IMR-90 (cell line): ENCODE measurements around the gene ZAP70. TPM values are rescaled to one million over a fixed set of nuclear protein-coding genes. Genes with fewer than 3 reads are reported as not detected.
A peak's percentile ranks its signal among the peaks of the same experiment; 100 is the strongest.

ENCODE experiments used
- ATAC-seq: fragments of 200-7000 bp; cut with Tn5 transposase; 2 replicates; pipeline ENCODE4 v1.9.1; 2020; ENCODE audit warnings: low read depth, mild to moderate bottlenecking, moderate library complexity
- BruUV-seq: library from RNA; stranded (reverse); fragments of 400-500 nt; replicated peaks from 2 replicates; lab custom pipeline; 2021; lab: Mats Ljungman, UMichigan
- CTCF ChIA-PET: fragments of 300-600 bp; formaldehyde crosslinking; extraction: SDS; loops from one replicate; lab custom pipeline; 2021; ENCODE audit warnings: antibody characterized with exemption; lab: Yijun Ruan, JAX
- POLR2A ChIA-PET: fragments of 300-600 bp; sonication (Branson Sonifier 250); formaldehyde crosslinking; loops from one replicate; lab custom pipeline; 2022; ENCODE audit warnings: antibody characterized with exemption; ENCODE audit not compliant: unreplicated experiment; lab: Charles Lee
- DNase-seq: peaks from one replicate; pipeline ENCODE4 v3.0.0; 2013
- H2AFZ ChIP-seq: replicated peaks from 2 replicates; pipeline ENCODE3; 2013; ENCODE audit warnings: low read length, mild to moderate bottlenecking; ENCODE audit not compliant: poor library complexity
- H2AK5ac ChIP-seq: 2 replicates; pipeline ENCODE4 v1.6.1; 2013; ENCODE audit warnings: low read depth, low read length, inconsistent platforms
- H2AK9ac ChIP-seq: replicated peaks from 2 replicates; pipeline ENCODE3; 2013; ENCODE audit warnings: mild to moderate bottlenecking, low read depth, low read length, moderate library complexity; ENCODE audit not compliant: poor library complexity
- H2BK120ac ChIP-seq: 2 replicates; pipeline ENCODE4 v1.6.1; 2013; ENCODE audit warnings: low read depth, low read length, inconsistent platforms
- H2BK15ac ChIP-seq: 3 replicates; pipeline ENCODE4 v1.6.1; 2013; ENCODE audit warnings: low read depth, low read length, inconsistent platforms
- H2BK20ac ChIP-seq: 2 replicates; pipeline ENCODE4 v1.6.1; 2013; ENCODE audit warnings: low read depth, mild to moderate bottlenecking, inconsistent platforms, low read length, moderate library complexity
- H2BK5ac ChIP-seq: 2 replicates; pipeline ENCODE4 v1.6.1; 2013; ENCODE audit warnings: mild to moderate bottlenecking, low read depth, low read length, inconsistent platforms; ENCODE audit not compliant: poor library complexity, severe bottlenecking
- H3K14ac ChIP-seq: replicated peaks from 2 replicates; pipeline ENCODE4 v1.6.1; 2013; ENCODE audit warnings: low read depth, low read length, inconsistent platforms
- H3K18ac ChIP-seq: 2 replicates; pipeline ENCODE4 v1.6.1; 2013; ENCODE audit warnings: low read depth, low read length, control low read depth
- H3K23ac ChIP-seq: 2 replicates; pipeline ENCODE4 v1.6.1; 2013; ENCODE audit warnings: low read depth, low read length, inconsistent platforms
- H3K27ac ChIP-seq: 2 replicates; pipeline ENCODE4 v1.5.1; 2013; ENCODE audit warnings: mild to moderate bottlenecking, control low read depth, low read length; ENCODE audit not compliant: insufficient read depth
- H3K27me3 ChIP-seq: 2 replicates; pipeline ENCODE4 v1.6.1; 2013; ENCODE audit warnings: low read length; ENCODE audit not compliant: control insufficient read depth, insufficient read depth
- H3K36me3 ChIP-seq: 2 replicates; pipeline ENCODE4 v1.6.1; 2013; ENCODE audit warnings: low read length, mixed read lengths; ENCODE audit not compliant: control insufficient read depth, insufficient read depth
- H3K4ac ChIP-seq: 2 replicates; pipeline ENCODE4 v1.6.1; 2013; ENCODE audit warnings: low read depth, low read length, inconsistent platforms
- H3K4me1 ChIP-seq: 2 replicates; pipeline ENCODE4 v1.6.1; 2013; ENCODE audit warnings: low read length, mixed read lengths; ENCODE audit not compliant: control insufficient read depth, insufficient read depth
- H3K4me2 ChIP-seq: 2 replicates; pipeline ENCODE4 v1.6.1; 2013; ENCODE audit warnings: low read depth, mild to moderate bottlenecking, control low read depth, low read length, moderate library complexity
- H3K4me3 ChIP-seq: 2 replicates; pipeline ENCODE4 v1.5.1; 2013; ENCODE audit warnings: low read depth, mild to moderate bottlenecking, control low read depth, low read length, moderate library complexity; ENCODE audit not compliant: insufficient read depth
- H3K56ac ChIP-seq: 2 replicates; pipeline ENCODE4 v1.6.1; 2013; ENCODE audit warnings: low read length, inconsistent platforms; ENCODE audit not compliant: insufficient read depth; ENCODE audit errors: extremely low read depth
- H3K79me1 ChIP-seq, 2 experiments: 2 replicates each; pipeline ENCODE4 v1.6.1; 2013; ENCODE audit warnings: low read length in 2 of 2, inconsistent platforms in 1 of 2, low read depth in 1 of 2
- H3K9ac ChIP-seq: 2 replicates; pipeline ENCODE4 v1.6.1; 2013; ENCODE audit warnings: low read depth, low read length, control low read depth
- H3K9me1 ChIP-seq: 2 replicates; pipeline ENCODE4 v1.6.1; 2013; ENCODE audit warnings: low read length, inconsistent platforms; ENCODE audit not compliant: insufficient read depth
- H3K9me3 ChIP-seq: 2 replicates; pipeline ENCODE4 v1.6.1; 2013; ENCODE audit warnings: low read length; ENCODE audit not compliant: control insufficient read depth, insufficient read depth
- H4K20me1 ChIP-seq: 2 replicates; pipeline ENCODE4 v1.6.1; 2013; ENCODE audit warnings: low read length, inconsistent platforms; ENCODE audit not compliant: insufficient read depth
- H4K5ac ChIP-seq: 2 replicates; pipeline ENCODE4 v1.6.1; 2013; ENCODE audit warnings: mild to moderate bottlenecking, low read depth, low read length, control low read depth
- H4K8ac ChIP-seq, 2 experiments: 2 replicates each; pipeline ENCODE4 v1.6.1; 2013; ENCODE audit warnings: low read depth in 2 of 2, low read length in 2 of 2, control low read depth in 1 of 2, inconsistent platforms in 1 of 2
- H4K91ac ChIP-seq: 2 replicates; pipeline ENCODE4 v1.6.1; 2013; ENCODE audit warnings: low read depth, low read length, inconsistent platforms; ENCODE audit not compliant: insufficient read depth
- BHLHE40 ChIP-seq: fragments of 150-350 bp; IDR thresholded peaks from 2 replicates; pipeline ENCODE4 v1.6.1; 2016; ENCODE audit warnings: mild to moderate bottlenecking, low read depth, low read length
- CEBPB ChIP-seq: IDR thresholded peaks from 2 replicates; pipeline ENCODE4 v1.6.1; 2012; ENCODE audit warnings: low read depth, low read length, improper control_type of control experiment
- CHD1 ChIP-seq: IDR thresholded peaks from 2 replicates; pipeline ENCODE4 v1.6.1; 2012; ENCODE audit warnings: low read depth, low read length, improper control_type of control experiment
- FOS ChIP-seq: fragments of 150-350 bp; IDR thresholded peaks from 2 replicates; pipeline ENCODE4 v1.6.1; 2016; ENCODE audit warnings: low read depth, low read length
- MAFK ChIP-seq: IDR thresholded peaks from 2 replicates; pipeline ENCODE4 v1.6.1; 2012; ENCODE audit warnings: low read depth, low read length, improper control_type of control experiment
- MAZ ChIP-seq: IDR thresholded peaks from 2 replicates; pipeline ENCODE4 v1.6.1; 2012; ENCODE audit warnings: low read depth, mild to moderate bottlenecking, low read length, improper control_type of control experiment, moderate library complexity, borderline replicate concordance
- MXI1 ChIP-seq: IDR thresholded peaks from 2 replicates; pipeline ENCODE4 v1.6.1; 2012; ENCODE audit warnings: low read depth, mild to moderate bottlenecking, low read length, moderate library complexity, borderline replicate concordance
- NFE2L2 ChIP-seq: fragments of 150-350 bp; IDR thresholded peaks from 2 replicates; pipeline ENCODE4 v1.6.1; 2016; ENCODE audit warnings: low read depth, mild to moderate bottlenecking, low read length
- RCOR1 ChIP-seq: IDR thresholded peaks from 2 replicates; pipeline ENCODE4 v1.6.1; 2012; ENCODE audit warnings: mild to moderate bottlenecking, low read length, improper control_type of control experiment; ENCODE audit not compliant: insufficient replicate concordance
- RFX5 ChIP-seq: IDR thresholded peaks from 2 replicates; pipeline ENCODE4 v1.8.0; 2012; ENCODE audit warnings: low read depth, mild to moderate bottlenecking, low read length, moderate library complexity
- SMC3 ChIP-seq: fragments of 150-350 bp; IDR thresholded peaks from 2 replicates; pipeline ENCODE4 v1.6.1; 2016; ENCODE audit warnings: low read depth, mild to moderate bottlenecking, antibody characterized with exemption, low read length, moderate library complexity
- WGBS, 2 experiments: methylation state at CpG; one replicate each; pipeline versions ENCODE4 v1.1.5 to v1.1.7; 2013; ENCODE audit warnings: missing lambda C conversion rate in 2 of 2; ENCODE audit not compliant: insufficient read length in 1 of 2; ENCODE audit errors: extremely low coverage in 2 of 2; 5-methylcytosine and 5-hydroxymethylcytosine counted together
- dilution Hi-C: fragments of 300-500 bp; cut with HindIII; formaldehyde crosslinking; loops from one replicate; pipeline ENCODE4 v1.14.3; 2018; ENCODE audit warnings: low sequenced_read_pairs; ENCODE audit not compliant: unreplicated experiment
- in situ Hi-C: fragments of 300-500 bp; cut with MboI; formaldehyde crosslinking; loops from 3 replicates; pipeline ENCODE4 v1.14.3; 2019; ENCODE audit warnings: low sequenced_read_pairs, inconsistent platforms, mixed read lengths
- intact Hi-C: fragments of 100-400 bp; cut with micrococcal nuclease; formaldehyde crosslinking; loops from 2 replicates; pipeline ENCODE4 v1.10.0; 2022
- polyA plus RNA-seq, 3 experiments: library from polyadenylated mRNA; depleted of rRNA; stranded (reverse); fragments of >200 nt; gene quantifications; 2 replicates each; pipeline ENCODE4 v1.2.3, GENCODE V29; 2012; ENCODE audit warnings: low replicate concordance in 1 of 3
- total RNA-seq: library from RNA; depleted of rRNA; stranded (reverse); fragments of >200 nt; gene quantifications from 2 replicates; pipeline ENCODE4 v1.2.3, GENCODE V29; 2012
- TF ChIP-seq, protein P1 (sequence below): fragments of 150-350 bp; IDR thresholded peaks from 2 replicates; pipeline ENCODE4 v1.6.1; 2017; ENCODE audit warnings: mild to moderate bottlenecking, antibody characterized with exemption, low read length, low read depth
- TF ChIP-seq, protein P2 (sequence below): fragments of 150-350 bp; IDR thresholded peaks from 2 replicates; pipeline ENCODE4 v1.6.1; 2016; ENCODE audit warnings: low read depth, mild to moderate bottlenecking, low read length, moderate library complexity, borderline replicate concordance

The ZAP70 gene
- total and polyA plus RNA-seq, 2 of the 4 experiments (the other 2 are of a cell fraction) = under 0.01 to 0.09 TPM

DNA sequence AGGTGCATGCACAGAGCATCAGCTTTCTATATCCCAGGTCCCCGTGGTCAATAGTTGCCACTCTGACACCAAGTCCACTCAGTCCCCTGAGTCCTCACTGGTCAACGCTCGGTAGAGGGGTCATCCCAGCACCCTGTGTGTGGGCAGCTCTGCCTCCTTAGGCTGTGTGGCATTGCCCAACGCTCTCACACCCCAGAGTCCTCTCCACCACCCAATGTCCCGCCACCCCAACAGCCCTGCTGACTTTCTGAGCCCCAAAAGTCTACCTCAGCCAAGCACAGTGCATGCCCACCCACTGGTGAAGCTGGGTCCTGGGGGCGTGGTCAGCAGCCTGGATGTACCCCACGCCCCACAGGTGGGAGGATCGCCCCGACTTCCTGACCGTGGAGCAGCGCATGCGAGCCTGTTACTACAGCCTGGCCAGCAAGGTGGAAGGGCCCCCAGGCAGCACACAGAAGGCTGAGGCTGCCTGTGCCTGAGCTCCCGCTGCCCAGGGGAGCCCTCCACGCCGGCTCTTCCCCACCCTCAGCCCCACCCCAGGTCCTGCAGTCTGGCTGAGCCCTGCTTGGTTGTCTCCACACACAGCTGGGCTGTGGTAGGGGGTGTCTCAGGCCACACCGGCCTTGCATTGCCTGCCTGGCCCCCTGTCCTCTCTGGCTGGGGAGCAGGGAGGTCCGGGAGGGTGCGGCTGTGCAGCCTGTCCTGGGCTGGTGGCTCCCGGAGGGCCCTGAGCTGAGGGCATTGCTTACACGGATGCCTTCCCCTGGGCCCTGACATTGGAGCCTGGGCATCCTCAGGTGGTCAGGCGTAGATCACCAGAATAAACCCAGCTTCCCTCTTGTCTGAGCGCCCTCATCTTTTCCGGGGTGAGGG, 25.9 kb downstream of the ZAP70 start (continued):
- TF ChIP-seq RCOR1 = no peak

DNA sequence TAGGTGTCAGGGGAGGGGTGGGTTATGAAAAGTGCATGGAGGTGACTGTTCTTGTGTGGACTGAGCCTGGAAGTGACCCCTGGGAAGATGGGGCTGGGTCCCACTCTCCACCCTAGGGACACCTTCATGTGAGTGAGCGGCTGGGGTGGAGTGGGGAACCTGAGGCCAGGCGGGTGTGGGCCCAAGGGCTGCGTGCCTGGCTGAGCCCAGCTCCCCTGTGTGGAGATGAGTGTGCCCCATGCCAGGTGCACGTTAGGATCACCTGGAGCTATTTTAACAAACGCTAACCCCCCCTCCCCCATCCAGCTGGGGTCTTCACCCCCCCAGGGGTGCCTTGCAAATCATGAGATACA, 26.5 kb downstream of the ZAP70 start:
- Histone ChIP-seq H3K4me2 (no peak overlapping the region), H3K18ac (no peak overlapping the region), H4K91ac (no peak overlapping the region), H4K5ac (no peak overlapping the region), H2BK5ac (no peak overlapping the region), H3K4me1 (no peaks in the 10 kb centered on the region), H3K56ac (no peak overlapping the region), H4K8ac (no peak overlapping the region), H3K36me3 (0 out of 2 replicates have a peak, but pooled peaks cover 2% of the 10 kb centered on the region), H3K14ac (no peak overlapping the region), H2AFZ (peak overlapping the region; percentile 38), H3K9ac (no peak overlapping the region), H3K9me3 (no peaks in the 10 kb centered on the region), H2BK20ac (no peak overlapping the region), H3K27ac (no peak overlapping the region), H2BK15ac (no peak overlapping the region), H3K27me3 (no peaks in the 10 kb centered on the region; the same call in 1 of the 2 replicates), H3K4ac (no peak overlapping the region), H2AK5ac (no peak overlapping the region), H2BK120ac (no peak overlapping the region), H3K79me1 (no peaks in the 10 kb centered on the region), H3K23ac (no peak overlapping the region), H3K9me1 (no peaks in the 10 kb centered on the region), H3K4me3 (no peak overlapping the region), H4K20me1 (no peaks in the 10 kb centered on the region), H2AK9ac (no peak overlapping the region)
- CTCF ChIA-PET = interaction anchor here (0.6 to 1.5 kb wide), 3 partner anchors 13 to 644 kb away, joined by 3 to 8 read pairs (median 4); no protein-coding TSS in a partner anchor
- DNase-seq (no peak), ATAC-seq (no peak)
- BruUV-seq = no TSS peak
- in situ Hi-C loops = no loop called here
- intact Hi-C loops = loop anchor here (1.0 kb wide), 2 partner anchors 529 to 643 kb away; no protein-coding TSS in a partner anchor
- dilution Hi-C loops = no loop called here
- POLR2A ChIA-PET = no interaction called here
- no CpG with 5 or more reads among the region's 5 CpGs for WGBS, 2 experiments
- no peak for TF ChIP-seq CHD1
- TF ChIP-seq, protein P1, sequence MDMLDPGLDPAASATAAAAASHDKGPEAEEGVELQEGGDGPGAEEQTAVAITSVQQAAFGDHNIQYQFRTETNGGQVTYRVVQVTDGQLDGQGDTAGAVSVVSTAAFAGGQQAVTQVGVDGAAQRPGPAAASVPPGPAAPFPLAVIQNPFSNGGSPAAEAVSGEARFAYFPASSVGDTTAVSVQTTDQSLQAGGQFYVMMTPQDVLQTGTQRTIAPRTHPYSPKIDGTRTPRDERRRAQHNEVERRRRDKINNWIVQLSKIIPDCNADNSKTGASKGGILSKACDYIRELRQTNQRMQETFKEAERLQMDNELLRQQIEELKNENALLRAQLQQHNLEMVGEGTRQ = no peak
- no peak for TF ChIP-seq BHLHE40
- no peak for TF ChIP-seq MAFK
- TF ChIP-seq FOS = no peak
- TF ChIP-seq, protein P2, sequence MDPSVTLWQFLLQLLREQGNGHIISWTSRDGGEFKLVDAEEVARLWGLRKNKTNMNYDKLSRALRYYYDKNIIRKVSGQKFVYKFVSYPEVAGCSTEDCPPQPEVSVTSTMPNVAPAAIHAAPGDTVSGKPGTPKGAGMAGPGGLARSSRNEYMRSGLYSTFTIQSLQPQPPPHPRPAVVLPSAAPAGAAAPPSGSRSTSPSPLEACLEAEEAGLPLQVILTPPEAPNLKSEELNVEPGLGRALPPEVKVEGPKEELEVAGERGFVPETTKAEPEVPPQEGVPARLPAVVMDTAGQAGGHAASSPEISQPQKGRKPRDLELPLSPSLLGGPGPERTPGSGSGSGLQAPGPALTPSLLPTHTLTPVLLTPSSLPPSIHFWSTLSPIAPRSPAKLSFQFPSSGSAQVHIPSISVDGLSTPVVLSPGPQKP = no peak
- no peak for TF ChIP-seq CEBPB
- TF ChIP-seq MXI1 = no peak
- no peak for TF ChIP-seq NFE2L2
- TF ChIP-seq MAZ = no peak
- no peak for TF ChIP-seq RFX5
- no peak for TF ChIP-seq SMC3
